GM06990 (cell line): ENCODE measurements around the gene ZFR.
"Not testable (repeated sequence)": the region's sequence is repeated elsewhere in the genome, so short reads cannot be mapped to it uniquely, and the experiment has no call there.

Experiments
- DNase-seq: peaks from one replicate; pipeline ENCODE4 v3.0.0-alpha.2; 2011; ENCODE audit not compliant: insufficient read length; ENCODE audit errors: extremely low read depth
- H3K27me3 ChIP-seq: replicated peaks from 2 replicates; pipeline ENCODE4 v1.6.0; 2011; ENCODE audit warnings: low read length; ENCODE audit not compliant: control insufficient read depth, insufficient read depth
- H3K36me3 ChIP-seq: 2 replicates; pipeline ENCODE4 v1.5.1; 2011; ENCODE audit warnings: low read length; ENCODE audit not compliant: control insufficient read depth, insufficient read depth
- H3K4me3 ChIP-seq: replicated peaks from 2 replicates; pipeline ENCODE4 v1.5.1; 2011; ENCODE audit warnings: low read depth, mild to moderate bottlenecking, control low read depth, low read length
- CTCF ChIP-seq: IDR thresholded peaks from 2 replicates; pipeline ENCODE4 v1.5.1; 2011; ENCODE audit warnings: low read length, control low read depth, mild to moderate bottlenecking, inconsistent platforms; ENCODE audit not compliant: insufficient read depth, poor library complexity, severe bottlenecking

The ZFR gene

GRCh38 chr5:32443145-32443540 is 1.4 kb downstream of the ZFR start:
- Histone ChIP-seq H3K27me3 (no peaks in the 10 kb centered on the region), H3K4me3 (peak overlapping the region; percentile 67), H3K36me3 (no peaks in the 10 kb centered on the region; the same call in 1 of the 2 replicates)
- no peak for TF ChIP-seq CTCF
- no peak for DNase-seq

- H3K27me3 ChIP-seq, result no peaks in the 10 kb centered on the region
- no peaks in the 10 kb centered on the region; the same call in 1 of the 2 replicates for H3K36me3 ChIP-seq
- no peak overlapping the region for H3K4me3 ChIP-seq
- TF ChIP-seq CTCF, result no peak
- DNase-seq, result no peak
These were observed 5.4 kb downstream of the ZFR start for GRCh38 chr5:32439086-32439642.

- Histone ChIP-seq H3K27me3 (no peaks in the 10 kb centered on the region), H3K4me3 (no peak overlapping the region), H3K36me3 (no peaks in the 10 kb centered on the region; the same call in 1 of the 2 replicates)
- DNase-seq, result no peak
- TF ChIP-seq CTCF, result no peak
These were observed 7.8 kb downstream of the ZFR start for GRCh38 chr5:32436553-32437242.

- Histone ChIP-seq H3K36me3 (no peaks in the 10 kb centered on the region; the same call in 1 of the 2 replicates), H3K4me3 (no peak overlapping the region), H3K27me3 (no peaks in the 10 kb centered on the region)
- DNase-seq, result no peak
- TF ChIP-seq CTCF, result no peak
These were observed 9.2 kb downstream of the ZFR start for GRCh38 chr5:32435383-32435782.

GRCh38 chr5:32434221-32434620 is 10.3 kb downstream of the ZFR start:
- H3K27me3 ChIP-seq, result no peaks in the 10 kb centered on the region
- DNase-seq, result no peak
- H3K4me3 ChIP-seq, result no peak overlapping the region
- no peak for TF ChIP-seq CTCF
- H3K36me3 ChIP-seq, result no peaks in the 10 kb centered on the region; the same call in 1 of the 2 replicates

GRCh38 chr5:32432633-32433032 is 11.9 kb downstream of the ZFR start:
- no peak for DNase-seq
- H3K36me3 ChIP-seq, result no peaks in the 10 kb centered on the region; the same call in 1 of the 2 replicates

GRCh38 chr5:32430825-32431224 is 13.7 kb downstream of the ZFR start:
- not testable (repeated sequence) for H3K36me3 ChIP-seq, H3K4me3 ChIP-seq, DNase-seq, H3K27me3 ChIP-seq

More at GRCh38 chr5:32432633-32433032, 11.9 kb downstream of the ZFR start:
- H3K4me3 ChIP-seq, result no peak overlapping the region
- H3K27me3 ChIP-seq, result no peaks in the 10 kb centered on the region
- TF ChIP-seq CTCF, result no peak
